GM06990 (cell line): Measurements from ENCODE around the gene RIMBP2.

Experiments
- DNase-seq: peaks from one replicate; pipeline ENCODE4 v3.0.0-alpha.2; 2011; ENCODE audit not compliant: insufficient read length; ENCODE audit errors: extremely low read depth
- H3K27me3 ChIP-seq: replicated peaks from 2 replicates; pipeline ENCODE4 v1.6.0; 2011; ENCODE audit warnings: low read length; ENCODE audit not compliant: control insufficient read depth, insufficient read depth
- H3K36me3 ChIP-seq: 2 replicates; pipeline ENCODE4 v1.5.1; 2011; ENCODE audit warnings: low read length; ENCODE audit not compliant: control insufficient read depth, insufficient read depth
- H3K4me3 ChIP-seq: replicated peaks from 2 replicates; pipeline ENCODE4 v1.5.1; 2011; ENCODE audit warnings: low read depth, mild to moderate bottlenecking, control low read depth, low read length
- CTCF ChIP-seq: IDR thresholded peaks from 2 replicates; pipeline ENCODE4 v1.5.1; 2011; ENCODE audit warnings: low read length, control low read depth, mild to moderate bottlenecking, inconsistent platforms; ENCODE audit not compliant: insufficient read depth, poor library complexity, severe bottlenecking

RIMBP2 gene

DNA sequence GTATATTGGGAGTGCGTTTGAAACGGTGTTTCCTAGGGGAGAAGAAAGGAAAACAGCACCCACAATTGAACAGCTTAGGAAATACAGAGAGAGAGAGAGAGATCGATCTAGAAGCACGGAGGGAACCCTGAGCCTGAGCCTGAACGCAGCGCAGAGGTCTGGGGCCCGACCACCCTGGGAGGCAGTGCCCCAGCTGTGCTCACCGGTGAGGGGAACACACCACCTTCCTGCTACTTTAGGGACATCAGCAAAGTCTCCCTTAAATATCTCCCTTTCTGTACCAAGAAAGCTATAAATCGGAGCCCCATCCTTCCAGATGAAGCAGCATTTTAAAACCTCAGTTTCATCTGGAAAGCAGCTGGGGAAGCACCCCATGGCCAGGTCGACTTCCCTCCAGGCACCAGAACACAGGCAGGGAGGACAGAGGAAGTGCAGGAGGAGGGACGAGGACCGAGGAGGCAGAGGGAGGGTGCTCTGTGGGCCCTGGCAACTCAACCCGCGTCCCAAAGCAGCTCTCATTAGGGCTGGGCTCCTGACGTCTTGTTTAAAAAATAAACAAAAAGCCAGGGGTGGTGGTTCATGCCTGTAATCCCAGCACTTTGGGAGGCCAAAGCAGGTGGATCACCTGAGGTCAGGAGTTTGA is 12.2 kb downstream of the RIMBP2 start:
- Histone ChIP-seq H3K27me3 (no peaks in the 10 kb centered on the region), H3K4me3 (no peak overlapping the region), H3K36me3 (no peaks in the 10 kb centered on the region)
- no peak for DNase-seq
- TF ChIP-seq CTCF: no peak

DNA sequence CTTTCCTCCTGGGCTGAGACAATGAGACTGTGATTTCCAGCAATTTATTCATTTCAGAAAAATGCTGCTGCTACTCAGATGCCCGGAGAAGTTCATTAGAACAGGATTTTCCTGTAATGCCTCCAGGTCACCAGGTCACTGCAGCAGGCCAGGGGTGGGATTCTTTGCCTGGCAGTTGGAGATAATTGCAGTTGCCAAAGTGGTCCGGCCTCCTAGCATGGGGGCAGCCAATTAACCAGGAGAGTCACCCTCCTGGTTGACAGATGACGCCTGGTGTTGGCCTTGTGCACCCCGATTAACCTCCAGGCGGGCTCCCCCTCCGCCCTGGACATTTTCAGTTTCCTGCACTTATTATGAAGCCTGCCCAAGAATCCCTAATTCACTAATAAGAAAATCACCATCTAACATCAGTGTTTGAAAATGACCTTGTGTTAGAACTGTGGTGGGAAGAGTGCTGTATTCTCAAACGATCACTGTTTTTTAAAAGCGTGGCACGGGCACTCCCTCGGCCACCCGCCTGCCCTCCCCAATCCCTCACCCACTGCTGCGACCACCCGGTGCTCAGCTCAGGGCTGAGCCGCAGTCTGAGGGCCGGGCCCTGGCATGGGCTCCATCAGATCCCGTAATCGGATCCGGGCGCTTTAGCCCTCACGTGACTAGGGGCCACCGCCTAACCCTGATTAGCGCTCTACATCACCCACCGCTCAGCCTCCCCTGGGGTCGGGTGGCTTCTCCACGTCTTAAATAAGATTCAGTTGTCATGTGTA is 12.9 kb downstream of the RIMBP2 start:
- DNase-seq: no peak
- no peaks in the 10 kb centered on the region for H3K27me3 ChIP-seq
- TF ChIP-seq CTCF: no peak
- H3K36me3 ChIP-seq: no peaks in the 10 kb centered on the region
- no peak overlapping the region for H3K4me3 ChIP-seq

DNA sequence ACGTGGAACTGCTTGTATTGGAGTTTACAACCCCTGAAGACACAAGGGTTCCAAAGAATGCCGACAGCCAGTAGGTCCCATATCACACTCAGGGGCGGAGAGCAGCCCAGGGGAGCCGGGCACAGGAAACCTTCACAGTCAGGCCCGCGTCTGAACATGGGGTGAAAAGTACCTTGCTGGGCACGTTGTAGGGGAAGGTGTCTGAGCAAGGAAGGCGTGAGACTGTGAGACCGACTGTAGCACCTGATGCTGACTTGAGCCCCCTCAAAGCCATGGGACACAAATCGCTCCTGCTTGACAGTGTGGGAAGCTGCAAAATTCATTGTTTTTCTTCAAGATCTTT is 14.7 kb downstream of the RIMBP2 start:
- no peak overlapping the region for H3K4me3 ChIP-seq
- no peak for TF ChIP-seq CTCF
- no peaks in the 10 kb centered on the region for H3K27me3 ChIP-seq
- no peak for DNase-seq
- H3K36me3 ChIP-seq: no peaks in the 10 kb centered on the region

DNA sequence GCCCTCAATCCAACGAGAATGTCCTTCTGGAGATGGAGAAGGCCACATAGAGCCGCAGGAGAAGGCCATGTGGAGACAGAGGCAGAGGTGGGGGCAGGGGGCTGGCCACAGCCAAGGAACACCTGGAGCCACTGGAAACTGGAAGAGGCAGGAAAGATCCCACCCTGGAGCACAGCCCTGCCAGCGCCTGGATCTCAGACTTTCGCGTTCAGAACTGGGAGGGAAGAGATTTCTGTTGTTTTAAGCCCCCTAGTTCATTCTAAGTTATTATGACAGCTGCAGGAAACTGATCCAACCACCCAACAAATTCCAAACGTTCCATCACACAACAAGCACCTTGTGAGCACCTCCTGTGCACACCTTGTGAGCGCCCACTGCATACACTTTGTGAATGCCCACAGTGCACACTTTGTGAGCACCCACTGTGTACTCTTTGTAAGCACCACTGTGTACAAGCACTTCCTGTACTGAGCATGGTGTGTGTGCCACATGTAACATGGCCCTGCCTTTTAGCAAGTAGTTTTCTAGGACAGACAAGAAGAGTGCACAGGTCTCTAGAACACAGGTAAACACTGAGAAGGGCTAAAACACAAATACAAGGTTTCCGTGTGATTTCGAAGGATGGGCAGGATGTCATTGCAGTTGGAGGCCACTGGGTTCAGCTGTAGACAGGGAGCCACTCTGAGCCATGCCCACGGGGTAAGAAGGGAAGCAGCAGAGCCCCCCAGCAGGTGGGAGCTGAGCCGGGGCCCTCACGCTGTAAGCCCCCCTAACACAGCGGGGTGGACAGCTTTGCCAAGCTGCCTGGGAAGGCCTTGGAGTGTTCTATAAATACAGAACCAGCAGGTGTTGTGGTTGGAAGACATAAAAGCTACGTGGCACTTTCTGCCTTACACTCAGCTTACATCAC is 15.4 kb downstream of the RIMBP2 start:
- Histone ChIP-seq H3K36me3 (no peaks in the 10 kb centered on the region), H3K27me3 (no peaks in the 10 kb centered on the region), H3K4me3 (no peak overlapping the region)
- TF ChIP-seq CTCF: no peak
- no peak for DNase-seq

DNA sequence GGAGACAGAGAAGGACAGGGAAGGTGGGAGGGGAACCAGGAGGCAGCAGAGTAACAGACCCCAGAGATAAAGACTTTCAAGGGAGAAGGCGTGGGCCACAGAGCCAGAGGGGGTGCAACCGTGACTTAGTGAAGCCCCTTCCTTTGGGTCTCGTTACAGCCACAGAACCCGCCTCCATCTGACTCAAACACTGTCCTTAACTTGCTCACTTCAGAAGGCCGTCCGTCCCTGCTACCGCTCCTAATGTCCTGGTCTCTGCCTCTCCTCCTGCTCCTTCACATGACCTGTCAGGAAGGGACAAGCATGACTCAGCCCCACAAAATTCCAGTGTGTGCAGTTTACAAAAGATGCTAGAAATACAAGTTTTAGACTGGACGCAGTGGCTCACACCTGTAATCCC is 18.0 kb downstream of the RIMBP2 start:
- no peaks in the 10 kb centered on the region for H3K27me3 ChIP-seq
- DNase-seq: no peak
- TF ChIP-seq CTCF: no peak
- H3K36me3 ChIP-seq: no peaks in the 10 kb centered on the region
- no peak overlapping the region for H3K4me3 ChIP-seq
